ENCODE data around the gene PTPRQ. TPM values are rescaled to one million over a fixed set of nuclear protein-coding genes. Genes with fewer than 3 reads are reported as not detected.

Gene PTPRQ
- total and polyA plus RNA-seq, 4 donors = 0.26 to 11.7 (median 1.4) TPM

DNA sequence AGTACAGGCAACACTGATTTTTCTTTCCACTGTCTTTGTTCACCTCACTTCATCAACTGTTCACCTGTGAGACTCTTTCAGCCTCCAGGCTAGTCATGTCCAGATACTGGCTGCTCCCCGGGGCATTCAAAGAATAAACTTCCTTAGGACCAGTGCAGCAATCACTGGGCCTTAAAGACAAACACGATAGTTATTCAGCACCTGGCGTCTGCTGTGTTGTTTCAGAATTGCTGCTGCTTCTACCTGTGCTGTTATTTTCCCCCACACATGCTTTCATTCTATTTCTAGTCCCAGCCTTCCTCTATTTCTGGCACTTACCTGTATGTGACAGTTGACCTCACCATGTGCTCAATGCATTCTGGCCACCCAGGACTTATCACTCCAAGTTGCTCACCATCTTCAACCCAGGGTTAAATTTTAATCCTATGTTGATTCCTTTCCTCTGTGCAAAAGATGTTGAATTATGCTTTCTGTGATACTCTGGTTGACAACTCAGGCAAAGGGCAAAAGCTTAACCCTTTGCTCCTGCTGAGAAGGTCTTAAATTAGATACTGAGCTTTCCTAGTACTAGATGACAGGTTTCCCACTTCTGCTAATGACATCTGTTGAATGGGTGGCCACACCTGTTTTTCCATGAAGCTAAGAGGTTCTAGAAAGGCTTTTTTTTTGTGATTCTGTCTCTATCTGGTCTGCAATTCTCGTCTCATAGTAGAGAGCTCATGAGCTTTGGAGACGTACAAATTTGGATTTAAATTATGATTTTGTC, 41.4 kb downstream of the PTPRQ start:
- ATAC-seq (ENCODE audit: insufficient read depth, low FRiP score) (no peak), DNase-seq (peak in 1 of 3 donors; percentile 15)
- H3K4me3 ChIP-seq = no peak overlapping the region
- H3K9ac ChIP-seq (ENCODE audit: insufficient read depth in 1 of 2, low read length in 2 of 2) = no peak overlapping the region
- H3K27me3 ChIP-seq (ENCODE audit: control insufficient read depth in 3 of 3, insufficient read depth in 3 of 3, low read length in 2 of 3) = no peaks in the 10 kb centered on the region
- H3K4me1 ChIP-seq (ENCODE audit: control insufficient read depth in 5 of 5, insufficient read depth in 5 of 5, low read length in 5 of 5) = peaks cover 0 to 13% (median 0%) of the 10 kb centered on the region in 5 donors
- H3K36me3 ChIP-seq (ENCODE audit: control insufficient read depth in 4 of 4, insufficient read depth in 4 of 4, low read length in 4 of 4) = no peaks in the 10 kb centered on the region
- 61 to 76% methylated on average over 5 of the region's 5 CpGs for whole genome bisulfite sequencing, 2 donors
- H3K9me3 ChIP-seq (ENCODE audit: control insufficient read depth in 4 of 4, insufficient read depth in 3 of 4, low read length in 3 of 4) = peaks cover 0 to 6% (median under 1%) of the 10 kb centered on the region in 4 donors
- no peak overlapping the region for H3K27ac ChIP-seq (ENCODE audit: low read depth in 1 of 2, low read length in 1 of 2)
- TF ChIP-seq, protein P1, sequence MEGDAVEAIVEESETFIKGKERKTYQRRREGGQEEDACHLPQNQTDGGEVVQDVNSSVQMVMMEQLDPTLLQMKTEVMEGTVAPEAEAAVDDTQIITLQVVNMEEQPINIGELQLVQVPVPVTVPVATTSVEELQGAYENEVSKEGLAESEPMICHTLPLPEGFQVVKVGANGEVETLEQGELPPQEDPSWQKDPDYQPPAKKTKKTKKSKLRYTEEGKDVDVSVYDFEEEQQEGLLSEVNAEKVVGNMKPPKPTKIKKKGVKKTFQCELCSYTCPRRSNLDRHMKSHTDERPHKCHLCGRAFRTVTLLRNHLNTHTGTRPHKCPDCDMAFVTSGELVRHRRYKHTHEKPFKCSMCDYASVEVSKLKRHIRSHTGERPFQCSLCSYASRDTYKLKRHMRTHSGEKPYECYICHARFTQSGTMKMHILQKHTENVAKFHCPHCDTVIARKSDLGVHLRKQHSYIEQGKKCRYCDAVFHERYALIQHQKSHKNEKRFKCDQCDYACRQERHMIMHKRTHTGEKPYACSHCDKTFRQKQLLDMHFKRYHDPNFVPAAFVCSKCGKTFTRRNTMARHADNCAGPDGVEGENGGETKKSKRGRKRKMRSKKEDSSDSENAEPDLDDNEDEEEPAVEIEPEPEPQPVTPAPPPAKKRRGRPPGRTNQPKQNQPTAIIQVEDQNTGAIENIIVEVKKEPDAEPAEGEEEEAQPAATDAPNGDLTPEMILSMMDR (IDR thresholded peaks at IDR 0.05; ENCODE audit: control extremely low read depth, extremely low read depth) = no peak

DNA sequence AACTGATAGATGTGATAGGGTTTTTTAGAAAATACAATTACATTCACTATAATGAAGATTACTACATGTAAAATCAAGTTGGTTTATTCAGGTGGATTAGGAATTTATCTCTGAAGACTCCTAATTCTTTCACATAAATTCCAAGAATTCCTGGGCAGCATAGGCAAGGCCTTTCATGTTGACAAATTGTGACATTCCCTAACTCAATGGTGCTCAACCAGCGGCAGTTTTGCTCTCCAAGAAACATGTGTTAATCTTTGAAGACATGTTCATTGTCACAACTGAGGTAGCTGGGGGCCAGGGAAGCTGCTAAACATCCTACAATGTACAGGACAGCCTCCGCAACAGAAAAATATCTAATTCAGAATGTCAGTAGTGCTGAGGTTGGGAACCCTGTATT, 46.3 kb downstream of the PTPRQ start:
- Histone ChIP-seq H3K9me3 (ENCODE audit: control insufficient read depth in 4 of 4, insufficient read depth in 3 of 4, low read length in 3 of 4) (peaks cover 0 to 6% (median under 1%) of the 10 kb centered on the region in 4 donors), H3K36me3 (ENCODE audit: control insufficient read depth in 4 of 4, insufficient read depth in 4 of 4, low read length in 4 of 4) (no peaks in the 10 kb centered on the region), H3K27me3 (ENCODE audit: control insufficient read depth in 3 of 3, insufficient read depth in 3 of 3, low read length in 2 of 3) (no peaks in the 10 kb centered on the region), H3K27ac (ENCODE audit: low read depth in 1 of 2, low read length in 1 of 2) (no peak overlapping the region), H3K4me1 (ENCODE audit: control insufficient read depth in 5 of 5, insufficient read depth in 5 of 5, low read length in 5 of 5) (peaks cover 0 to 4% (median 0%) of the 10 kb centered on the region in 5 donors), H3K9ac (ENCODE audit: insufficient read depth in 1 of 2, low read length in 2 of 2) (no peak overlapping the region), H3K4me3 (no peak overlapping the region)
- DNase-seq (no peak), ATAC-seq (ENCODE audit: insufficient read depth, low FRiP score) (no peak)
- WGBS, 2 donors = 61 to 74% methylated on average over 2 of the region's 2 CpGs
- TF ChIP-seq, protein P1 (IDR thresholded peaks at IDR 0.05; ENCODE audit: control extremely low read depth, extremely low read depth) = no peak

DNA sequence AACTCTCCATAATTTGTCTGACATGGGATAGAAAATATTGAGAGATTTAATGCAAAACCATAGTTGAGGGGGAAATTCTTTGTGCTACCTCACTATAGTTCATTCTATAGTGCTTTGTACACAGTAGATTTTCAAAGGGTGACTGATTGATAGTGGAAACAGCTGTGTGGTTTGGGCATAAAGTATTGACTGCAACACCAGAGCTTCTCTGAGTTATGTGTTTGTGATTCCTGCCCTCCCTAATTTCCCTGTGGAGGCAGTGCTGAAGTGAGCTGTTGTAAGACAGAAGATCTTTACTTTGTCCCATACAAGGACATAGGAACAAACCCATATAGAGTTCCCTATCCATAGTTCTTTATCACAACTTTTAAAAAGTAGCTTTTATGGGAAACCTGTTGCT, 47.1 kb downstream of the PTPRQ start:
- no peak overlapping the region for H3K9ac ChIP-seq (ENCODE audit: insufficient read depth in 1 of 2, low read length in 2 of 2)
- no peak for DNase-seq
- no peaks in the 10 kb centered on the region for H3K4me1 ChIP-seq (ENCODE audit: control insufficient read depth in 5 of 5, insufficient read depth in 5 of 5, low read length in 5 of 5)
- H3K27ac ChIP-seq (ENCODE audit: low read depth in 1 of 2, low read length in 1 of 2) = no peak overlapping the region
- TF ChIP-seq, protein P1 (IDR thresholded peaks at IDR 0.05; ENCODE audit: control extremely low read depth, extremely low read depth) = no peak
- peaks cover 0 to 6% (median under 1%) of the 10 kb centered on the region in 4 donors for H3K9me3 ChIP-seq (ENCODE audit: control insufficient read depth in 4 of 4, insufficient read depth in 3 of 4, low read length in 3 of 4)
- ATAC-seq (ENCODE audit: insufficient read depth, low FRiP score) = no peak
- no peaks in the 10 kb centered on the region for H3K36me3 ChIP-seq (ENCODE audit: control insufficient read depth in 4 of 4, insufficient read depth in 4 of 4, low read length in 4 of 4)
- H3K27me3 ChIP-seq (ENCODE audit: control insufficient read depth in 3 of 3, insufficient read depth in 3 of 3, low read length in 2 of 3) = no peaks in the 10 kb centered on the region
- no peak overlapping the region for H3K4me3 ChIP-seq
